GM10266 (cell line): ENCODE measurements around the gene RAB11FIP4.

Experiments
- DNase-seq: peaks from one replicate; pipeline ENCODE4 v3.0.0; 2012; ENCODE audit errors: extremely low spot score
- CTCF ChIP-seq: IDR thresholded peaks from 2 replicates; pipeline ENCODE4 v1.5.1; 2012; ENCODE audit warnings: mild to moderate bottlenecking, low read depth; ENCODE audit not compliant: control insufficient read depth, insufficient read depth; ENCODE audit errors: missing control alignments

RAB11FIP4 gene

GRCh38 chr17:31481783-31482081 lies 90.3 kb downstream of the RAB11FIP4 start:
- no peak for DNase-seq
- TF ChIP-seq CTCF = no peak

- no peak for DNase-seq
- TF ChIP-seq CTCF = no peak
Measured at GRCh38 chr17:31484821-31485220, 93.3 kb downstream of the RAB11FIP4 start.

- no peak for TF ChIP-seq CTCF
- DNase-seq = no peak
Measured at GRCh38 chr17:31486351-31487062, 95.0 kb downstream of the RAB11FIP4 start.

GRCh38 chr17:31487063-31487647 lies 95.7 kb downstream of the RAB11FIP4 start:
- DNase-seq = no peak
- no peak for TF ChIP-seq CTCF

- peak; percentile 99 for DNase-seq
- TF ChIP-seq CTCF = peak; percentile 13
Measured at GRCh38 chr17:31487648-31488263, 96.3 kb downstream of the RAB11FIP4 start.

GRCh38 chr17:31488264-31488981 lies 96.9 kb downstream of the RAB11FIP4 start:
- TF ChIP-seq CTCF = no peak
- DNase-seq = no peak

GRCh38 chr17:31488982-31489294 lies 97.5 kb downstream of the RAB11FIP4 start:
- no peak for DNase-seq

More at GRCh38 chr17:31488982-31489294, 97.5 kb downstream of the RAB11FIP4 start:
- no peak for TF ChIP-seq CTCF
